Gastroesophageal sphincter (tissue), 3 donors: ENCODE data around the gene CHST11.

Experiments used
- CTCF ChIP-seq, 4 experiments: fragments of 200-600 bp in 2 of 4; fragments of 450-650 bp in 2 of 4; sonication (generic) in 1 of 4; IDR thresholded peaks; one replicate each; pipeline ENCODE4 v1.5.1; 2017 to 2019; ENCODE audit warnings: antibody characterized with exemption in 4 of 4, mild to moderate bottlenecking in 2 of 4, moderate library complexity in 2 of 4
- POLR2AphosphoS5 ChIP-seq: sonication (generic); formaldehyde crosslinking; IDR thresholded peaks from one replicate; pipeline ENCODE4 v1.6.1; 2017; ENCODE audit warnings: antibody characterized with exemption

GRCh38 chr12:104648756-104649155 is 192.0 kb downstream of the CHST11 start:
- no peak for TF ChIP-seq POLR2AphosphoS5
- TF ChIP-seq CTCF (IDR thresholded peaks at IDR 0.05) = no peak
